Ovary (tissue), 3 donors: Measurements from ENCODE around the gene RNLS.

Experiments used
- EP300 ChIP-seq: sonication (generic); formaldehyde crosslinking; IDR thresholded peaks from one replicate; pipeline ENCODE4 v1.6.1; 2017; ENCODE audit warnings: antibody characterized with exemption
- TF ChIP-seq, protein P1 (sequence below), 3 donors: fragments of 450-650 bp in 2 of 3; fragments of 200-600 bp in 1 of 3; IDR thresholded peaks; one replicate each; pipeline versions ENCODE4 v1.5.1 to v1.8.0; 2016 to 2022; ENCODE audit warnings: antibody characterized with exemption in 3 of 3, mild to moderate bottlenecking in 1 of 3
- donor health status: DM: no; HTN: no; CAD: no.

DNA sequence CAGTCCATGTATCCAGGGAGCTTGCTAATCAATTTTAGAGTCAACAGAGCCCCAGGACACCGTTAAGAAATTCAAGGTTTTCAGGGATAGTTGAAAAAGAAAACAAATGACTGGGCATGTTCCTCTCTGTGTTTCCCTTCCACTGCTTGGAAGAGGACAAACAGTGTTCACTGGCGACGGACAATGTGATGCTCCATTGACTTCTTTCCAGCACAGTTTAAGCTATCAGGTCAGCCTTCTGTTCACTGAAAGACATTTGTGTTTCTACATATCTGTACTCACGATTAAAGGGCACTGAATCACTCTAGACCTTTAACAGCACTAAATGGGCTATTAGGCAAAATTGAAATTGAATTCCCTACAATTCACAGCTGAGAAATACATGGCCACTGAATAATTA lies 123.6 kb downstream of the RNLS start:
- no peak for TF ChIP-seq EP300
- TF ChIP-seq, protein P1, sequence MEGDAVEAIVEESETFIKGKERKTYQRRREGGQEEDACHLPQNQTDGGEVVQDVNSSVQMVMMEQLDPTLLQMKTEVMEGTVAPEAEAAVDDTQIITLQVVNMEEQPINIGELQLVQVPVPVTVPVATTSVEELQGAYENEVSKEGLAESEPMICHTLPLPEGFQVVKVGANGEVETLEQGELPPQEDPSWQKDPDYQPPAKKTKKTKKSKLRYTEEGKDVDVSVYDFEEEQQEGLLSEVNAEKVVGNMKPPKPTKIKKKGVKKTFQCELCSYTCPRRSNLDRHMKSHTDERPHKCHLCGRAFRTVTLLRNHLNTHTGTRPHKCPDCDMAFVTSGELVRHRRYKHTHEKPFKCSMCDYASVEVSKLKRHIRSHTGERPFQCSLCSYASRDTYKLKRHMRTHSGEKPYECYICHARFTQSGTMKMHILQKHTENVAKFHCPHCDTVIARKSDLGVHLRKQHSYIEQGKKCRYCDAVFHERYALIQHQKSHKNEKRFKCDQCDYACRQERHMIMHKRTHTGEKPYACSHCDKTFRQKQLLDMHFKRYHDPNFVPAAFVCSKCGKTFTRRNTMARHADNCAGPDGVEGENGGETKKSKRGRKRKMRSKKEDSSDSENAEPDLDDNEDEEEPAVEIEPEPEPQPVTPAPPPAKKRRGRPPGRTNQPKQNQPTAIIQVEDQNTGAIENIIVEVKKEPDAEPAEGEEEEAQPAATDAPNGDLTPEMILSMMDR (IDR thresholded peaks at IDR 0.05) = no peak
